Measurements from ENCODE around the gene POLR1G. TPM values are rescaled to one million over a fixed set of nuclear protein-coding genes. Genes with fewer than 3 reads are reported as not detected.

POLR1G gene
- total RNA-seq, 1 donor from 2014 or later, result 16.8 TPM

- TF ChIP-seq CTCF (IDR thresholded peaks at IDR 0.05; ENCODE audit: insufficient read depth, low read length, severe bottlenecking), result no peak
- no peak for FAIRE-seq
- no peaks in the 10 kb centered on the region for H3K27me3 ChIP-seq (ENCODE audit: control insufficient read depth, insufficient read depth, low read length)
Measured at GRCh38 chr19:45457776-45458175, 51.3 kb downstream of the POLR1G start.

More at GRCh38 chr19:45457776-45458175, 51.3 kb downstream of the POLR1G start:
- H3K4me3 ChIP-seq (ENCODE audit: low read depth, low read length), result no peak overlapping the region
- no peaks in the 10 kb centered on the region for H3K36me3 ChIP-seq (ENCODE audit: control insufficient read depth, insufficient read depth, low read length)
- DNase-seq (ENCODE audit: low read depth), result no peak

Other genes with a start within 250 kb of the POLR1G start
- 0.53 and 1.0 TPM in 2 replicates for gene NKPD1, start 245.7 kb upstream of the POLR1G start, total RNA-seq
- 11.4 and 24.5 TPM in 2 replicates for gene TRAPPC6A, start 228.4 kb upstream of the POLR1G start, total RNA-seq
- 5.3 and 5.5 TPM in 2 replicates for gene BLOC1S3, start 227.9 kb upstream of the POLR1G start, total RNA-seq
- gene EXOC3L2, start 161.2 kb upstream of the POLR1G start, total RNA-seq, result not detected in 2 replicates
- 10.8 and 14.8 TPM in 2 replicates for gene MARK4, start 155.4 kb upstream of the POLR1G start, total RNA-seq
- gene CKM, start 83.8 kb upstream of the POLR1G start, total RNA-seq, result under 0.01 TPM in 1 of 2 replicates, not detected in the other
- gene KLC3, start 65.9 kb upstream of the POLR1G start, total RNA-seq, result 83.5 and 99.5 TPM in 2 replicates
- 3.9 and 4.6 TPM in 2 replicates for gene ERCC2, start 36.1 kb upstream of the POLR1G start, total RNA-seq
- gene PPP1R13L, start 1.6 kb upstream of the POLR1G start, total RNA-seq, result 16.6 and 31.2 TPM in 2 replicates
- 65.0 and 78.5 TPM in 2 replicates for gene ERCC1, start 17.3 kb downstream of the POLR1G start, total RNA-seq
- gene FOSB, start 61.4 kb downstream of the POLR1G start, total RNA-seq, result 3.6 and 4.2 TPM in 2 replicates
- gene RTN2, start 90.4 kb downstream of the POLR1G start, total RNA-seq, result 2.1 and 2.9 TPM in 2 replicates
- gene PPM1N, start 91.8 kb downstream of the POLR1G start, total RNA-seq, result 1.4 and 1.6 TPM in 2 replicates
- 59.0 and 86.0 TPM in 2 replicates for gene VASP, start 100.8 kb downstream of the POLR1G start, total RNA-seq
- gene OPA3, start 178.2 kb downstream of the POLR1G start, total RNA-seq, result 5.3 and 7.0 TPM in 2 replicates
- gene GPR4, start 195.6 kb downstream of the POLR1G start, total RNA-seq, result not detected in 2 replicates
- gene EML2, start 232.8 kb downstream of the POLR1G start, total RNA-seq, result 144 and 153 TPM in 2 replicates